PC-3 (cell line): Measurements from ENCODE around the gene EEIG2.
A peak's percentile ranks its signal among the peaks of the same experiment; 100 is the strongest.

Experiments
- CTCF ChIP-seq: fragments of 300-600 bp; sonication (generic); conservative IDR thresholded peaks from 2 replicates; pipeline ENCODE4 v1.5.1; 2017; ENCODE audit warnings: antibody characterized with exemption, low read depth, mild to moderate bottlenecking, low read length
- EZH2 ChIP-seq: fragments of 300-600 bp; sonication (generic); IDR thresholded peaks from one replicate; pipeline ENCODE4 v1.6.1; 2017; ENCODE audit warnings: antibody characterized with exemption, mild to moderate bottlenecking, low read length; ENCODE audit not compliant: unreplicated experiment
- EZH2phosphoT487 ChIP-seq: fragments of 300-600 bp; sonication (generic); IDR thresholded peaks from 2 replicates; pipeline ENCODE4 v1.6.1; 2018; ENCODE audit warnings: mild to moderate bottlenecking, antibody characterized with exemption, low read length, borderline replicate concordance

GRCh38 chr1:108511764-108512163 lies 48.1 kb upstream of the EEIG2 start:
- TF ChIP-seq CTCF (0 out of 2 replicates have a peak, but pooled peaks have one; percentile 22), EZH2phosphoT487 (no peak), EZH2 (no peak)
